Loucy (cell line): ENCODE results near the gene IRAK1BP1.
A peak's percentile ranks its signal among the peaks of the same experiment; 100 is the strongest.

Experiments
- H2AFZ ChIP-seq: fragments of 200-600 bp; sonication (generic); 2 replicates; pipeline ENCODE4 v1.6.0; 2016; ENCODE audit warnings: antibody characterized with exemption, mild to moderate bottlenecking, low read length, moderate library complexity
- H3F3A ChIP-seq: fragments of 200-600 bp; 2 replicates; pipeline ENCODE4 v1.6.0; 2016; ENCODE audit warnings: antibody characterized with exemption, low read depth, mild to moderate bottlenecking
- H3K27me3 ChIP-seq: fragments of 200-600 bp; sonication (generic); 2 replicates; pipeline ENCODE4 v1.6.1; 2014; ENCODE audit warnings: low read length, mild to moderate bottlenecking; ENCODE audit not compliant: insufficient read depth, poor library complexity, severe bottlenecking
- H3K36me3 ChIP-seq: fragments of 200-600 bp; sonication (generic); 2 replicates; pipeline ENCODE4 v1.6.1; 2016; ENCODE audit warnings: low read length; ENCODE audit not compliant: insufficient read depth
- H3K4me1 ChIP-seq: fragments of 200-600 bp; sonication (generic); 2 replicates; pipeline ENCODE4 v1.5.1; 2014; ENCODE audit warnings: low read length, mild to moderate bottlenecking; ENCODE audit not compliant: insufficient read depth, poor library complexity, severe bottlenecking
- H3K4me2 ChIP-seq: fragments of 200-600 bp; sonication (generic); 2 replicates; pipeline ENCODE4 v1.6.0; 2014; ENCODE audit warnings: antibody characterized with exemption, low read length, low read depth, mild to moderate bottlenecking; ENCODE audit not compliant: poor library complexity, severe bottlenecking
- H3K4me3 ChIP-seq: fragments of 200-600 bp; sonication (generic); 2 replicates; pipeline ENCODE4 v1.5.1; 2014; ENCODE audit warnings: low read length, mild to moderate bottlenecking, mixed read lengths; ENCODE audit not compliant: poor library complexity, severe bottlenecking
- H3K79me2 ChIP-seq: fragments of 200-600 bp; sonication (generic); 2 replicates; pipeline ENCODE4 v1.6.1; 2014; ENCODE audit warnings: low read length; ENCODE audit not compliant: insufficient read depth
- H3K9ac ChIP-seq: fragments of 200-600 bp; sonication (generic); 2 replicates; pipeline ENCODE4 v1.6.0; 2014; ENCODE audit warnings: mild to moderate bottlenecking, low read depth, low read length, moderate library complexity; ENCODE audit not compliant: poor library complexity, severe bottlenecking
- H3K9me2 ChIP-seq: fragments of 200-600 bp; sonication (generic); replicated peaks from 2 replicates; pipeline ENCODE4 v1.6.1; 2016; ENCODE audit warnings: low read depth, low read length, mixed read lengths
- H3K9me3 ChIP-seq: fragments of 200-600 bp; sonication (generic); 2 replicates; pipeline ENCODE4 v1.6.1; 2014; ENCODE audit warnings: mild to moderate bottlenecking, antibody characterized with exemption, low read length, low read depth; ENCODE audit not compliant: insufficient read depth
- H4K20me1 ChIP-seq: fragments of 200-600 bp; sonication (generic); 2 replicates; pipeline ENCODE4 v1.6.0; 2014; ENCODE audit warnings: antibody characterized with exemption, low read length, mild to moderate bottlenecking; ENCODE audit not compliant: insufficient read depth, poor library complexity, severe bottlenecking
- EZH2phosphoT487 ChIP-seq: fragments of 200-600 bp; IDR thresholded peaks from 2 replicates; pipeline ENCODE4 v1.6.1; 2018; ENCODE audit warnings: antibody characterized with exemption, mild to moderate bottlenecking, moderate library complexity, borderline replicate concordance
- TF ChIP-seq, protein P1 (sequence below): fragments of 200-600 bp; sonication (generic); conservative IDR thresholded peaks from 2 replicates; pipeline ENCODE4 v1.5.1; 2014; ENCODE audit warnings: mild to moderate bottlenecking, antibody characterized with exemption, low read length

The IRAK1BP1 gene

DNA sequence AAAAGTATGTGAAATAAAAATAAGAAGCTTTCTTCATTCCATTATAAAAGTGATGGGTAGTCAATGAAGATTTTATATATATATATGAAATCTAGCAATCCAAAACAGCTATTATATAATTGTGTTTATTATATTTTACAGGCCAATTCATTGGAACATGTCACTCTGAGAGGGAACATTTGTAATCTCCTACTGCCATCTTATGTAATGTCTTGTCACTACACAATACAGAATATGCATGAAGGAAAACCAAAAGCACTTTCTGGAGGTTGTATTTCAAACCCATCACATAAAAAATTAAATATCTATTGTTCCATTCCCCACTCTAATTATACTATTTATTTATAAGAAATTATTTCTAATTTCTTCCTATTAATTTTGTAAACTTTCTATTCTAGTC lies 31.5 kb upstream of the IRAK1BP1 start:
- H3K79me2 ChIP-seq: no peaks in the 10 kb centered on the region
- H3K9me3 ChIP-seq: no peaks in the 10 kb centered on the region
- H4K20me1 ChIP-seq: no peaks in the 10 kb centered on the region
- H3K9ac ChIP-seq: no peak overlapping the region
- TF ChIP-seq, protein P1, sequence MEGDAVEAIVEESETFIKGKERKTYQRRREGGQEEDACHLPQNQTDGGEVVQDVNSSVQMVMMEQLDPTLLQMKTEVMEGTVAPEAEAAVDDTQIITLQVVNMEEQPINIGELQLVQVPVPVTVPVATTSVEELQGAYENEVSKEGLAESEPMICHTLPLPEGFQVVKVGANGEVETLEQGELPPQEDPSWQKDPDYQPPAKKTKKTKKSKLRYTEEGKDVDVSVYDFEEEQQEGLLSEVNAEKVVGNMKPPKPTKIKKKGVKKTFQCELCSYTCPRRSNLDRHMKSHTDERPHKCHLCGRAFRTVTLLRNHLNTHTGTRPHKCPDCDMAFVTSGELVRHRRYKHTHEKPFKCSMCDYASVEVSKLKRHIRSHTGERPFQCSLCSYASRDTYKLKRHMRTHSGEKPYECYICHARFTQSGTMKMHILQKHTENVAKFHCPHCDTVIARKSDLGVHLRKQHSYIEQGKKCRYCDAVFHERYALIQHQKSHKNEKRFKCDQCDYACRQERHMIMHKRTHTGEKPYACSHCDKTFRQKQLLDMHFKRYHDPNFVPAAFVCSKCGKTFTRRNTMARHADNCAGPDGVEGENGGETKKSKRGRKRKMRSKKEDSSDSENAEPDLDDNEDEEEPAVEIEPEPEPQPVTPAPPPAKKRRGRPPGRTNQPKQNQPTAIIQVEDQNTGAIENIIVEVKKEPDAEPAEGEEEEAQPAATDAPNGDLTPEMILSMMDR: peak; percentile 31; the same call in 1 of the 2 replicates
- TF ChIP-seq EZH2phosphoT487: no peak
- no peaks in the 10 kb centered on the region for H3K27me3 ChIP-seq
- no peaks in the 10 kb centered on the region for H3K4me1 ChIP-seq
- no peak overlapping the region for H2AFZ ChIP-seq
- H3K4me3 ChIP-seq: no peak overlapping the region
- no peaks in the 10 kb centered on the region for H3K9me2 ChIP-seq
- no peak overlapping the region for H3K4me2 ChIP-seq
- H3K36me3 ChIP-seq: no peaks in the 10 kb centered on the region
- no peaks in the 10 kb centered on the region for H3F3A ChIP-seq

- Histone ChIP-seq H3K4me2 (no peak overlapping the region), H3K4me3 (no peak overlapping the region), H3F3A (no peaks in the 10 kb centered on the region), H2AFZ (no peak overlapping the region), H3K9me2 (no peaks in the 10 kb centered on the region), H3K36me3 (no peaks in the 10 kb centered on the region), H4K20me1 (no peaks in the 10 kb centered on the region), H3K9me3 (no peaks in the 10 kb centered on the region), H3K27me3 (no peaks in the 10 kb centered on the region), H3K79me2 (no peaks in the 10 kb centered on the region), H3K4me1 (no peaks in the 10 kb centered on the region), H3K9ac (no peak overlapping the region)
- no peak for TF ChIP-seq EZH2phosphoT487
- TF ChIP-seq, protein P1: no peak
Observed at GRCh38 chr6:78836598-78836997, 30.8 kb upstream of the IRAK1BP1 start.

DNA sequence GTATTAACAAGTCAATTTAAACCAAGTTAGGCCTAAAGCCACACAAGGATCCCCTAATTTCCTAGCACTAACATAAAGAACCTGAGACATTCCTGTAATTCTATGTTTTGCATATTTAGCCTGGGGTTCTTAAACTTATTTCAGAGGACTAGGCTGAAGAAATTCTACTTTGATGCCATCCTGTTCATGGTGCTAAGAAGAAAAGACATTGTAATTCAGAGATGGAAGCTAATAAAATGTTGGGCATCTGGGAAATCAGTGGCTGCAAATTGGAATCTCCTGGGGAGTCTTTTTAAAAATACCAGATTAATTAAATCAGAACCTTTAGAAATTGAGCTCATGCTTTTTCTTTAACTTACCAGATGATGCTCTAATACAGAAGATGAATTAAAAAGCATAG lies 26.2 kb upstream of the IRAK1BP1 start:
- Histone ChIP-seq H3F3A (no peaks in the 10 kb centered on the region), H3K27me3 (no peaks in the 10 kb centered on the region), H3K4me3 (no peak overlapping the region), H3K9ac (no peak overlapping the region), H3K36me3 (no peaks in the 10 kb centered on the region), H3K4me1 (no peaks in the 10 kb centered on the region), H3K79me2 (no peaks in the 10 kb centered on the region), H3K4me2 (no peak overlapping the region), H4K20me1 (no peaks in the 10 kb centered on the region), H3K9me2 (no peaks in the 10 kb centered on the region), H3K9me3 (no peaks in the 10 kb centered on the region), H2AFZ (no peak overlapping the region)
- TF ChIP-seq EZH2phosphoT487: no peak
- TF ChIP-seq, protein P1: no peak
